SH-SY5Y (cell line): ENCODE results near the gene ARHGAP21.

Experiments used
- GATA2 ChIP-seq: IDR thresholded peaks from 2 replicates; pipeline ENCODE4 v1.6.1; 2011; ENCODE audit warnings: mild to moderate bottlenecking, low read depth, low read length
- GATA3 ChIP-seq: IDR thresholded peaks from 2 replicates; pipeline ENCODE4 v1.6.1; 2011; ENCODE audit warnings: low read depth, mild to moderate bottlenecking, low read length, moderate library complexity

The ARHGAP21 gene

DNA sequence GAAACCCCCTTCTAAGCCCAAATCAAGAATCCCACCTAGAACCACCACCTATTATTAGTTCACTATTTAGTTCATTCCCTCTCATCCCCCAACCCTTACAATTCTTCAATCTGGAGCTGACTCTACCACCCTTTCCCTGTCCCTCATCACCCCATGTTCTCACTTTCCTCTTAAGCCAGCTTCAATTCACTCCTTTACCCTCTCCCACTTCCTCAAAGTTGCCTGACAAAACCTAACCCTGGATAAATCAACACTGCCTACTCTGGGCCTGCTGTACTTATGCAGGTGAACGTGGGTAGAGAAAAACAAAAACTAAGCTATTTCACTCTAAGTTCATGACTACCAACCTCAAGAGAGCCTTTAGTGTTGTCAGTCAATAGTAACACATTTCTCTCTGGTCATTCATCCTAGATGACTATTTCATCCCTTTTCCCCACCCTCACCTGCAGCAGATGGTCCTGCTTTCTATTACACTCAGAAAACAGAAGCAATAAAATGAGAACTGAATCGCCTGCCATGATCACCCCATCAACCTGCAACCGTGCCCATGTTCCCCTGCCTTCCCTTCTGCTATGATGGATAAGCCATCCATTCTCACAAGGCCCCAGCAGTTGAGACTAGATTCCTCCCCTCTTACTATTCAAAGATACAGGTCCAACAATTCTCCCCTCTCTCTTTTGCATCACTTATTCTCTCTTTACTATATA is 52.6 kb downstream of the ARHGAP21 start:
- TF ChIP-seq GATA3 = no peak
- TF ChIP-seq GATA2 = no peak

- TF ChIP-seq GATA3 (no peak), GATA2 (no peak)
Measured at GRCh38 chr10:24669285-24669852, 54.3 kb downstream of the ARHGAP21 start.

GRCh38 chr10:24668247-24668646 is 55.4 kb downstream of the ARHGAP21 start:
- no peak for TF ChIP-seq GATA3

DNA sequence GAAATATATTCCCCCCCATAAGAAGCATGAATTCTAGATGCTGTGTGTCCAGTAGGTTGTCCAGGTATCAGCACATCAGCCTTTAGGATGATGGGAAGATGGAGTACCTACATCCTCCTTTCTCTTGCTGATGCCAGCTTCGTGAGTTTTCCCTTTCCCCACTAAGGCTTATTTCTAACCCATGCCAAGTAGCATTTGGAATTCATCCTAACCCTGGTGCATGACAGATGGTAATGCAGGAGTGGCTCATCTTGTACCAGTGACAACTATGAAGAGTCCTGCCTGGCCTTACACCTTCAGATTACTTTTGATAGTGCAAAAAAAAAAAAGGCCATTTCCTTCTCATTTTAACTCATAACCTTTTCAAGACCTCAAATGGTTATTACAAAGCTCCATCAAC is 58.7 kb downstream of the ARHGAP21 start:
- TF ChIP-seq GATA2 = no peak
- TF ChIP-seq GATA3 = no peak

DNA sequence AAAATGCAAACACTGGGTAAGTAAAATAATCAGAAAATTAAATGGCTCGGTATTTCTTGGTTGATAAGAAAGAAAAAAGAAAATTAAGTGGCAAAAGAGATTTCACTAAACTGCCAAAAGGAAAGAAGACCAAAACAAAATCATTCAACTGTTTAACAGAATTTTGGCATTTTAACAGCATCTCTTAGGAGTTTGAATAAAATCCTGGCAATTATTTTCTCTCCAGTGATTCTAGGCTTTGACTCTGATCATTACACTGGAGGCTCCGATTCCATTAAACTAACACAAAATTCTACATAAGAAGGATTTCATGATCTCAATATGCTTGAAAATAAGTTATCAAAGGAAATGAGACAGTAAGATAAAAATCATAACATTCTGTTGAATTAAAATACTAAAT is 62.3 kb downstream of the ARHGAP21 start:
- TF ChIP-seq GATA3 (no peak), GATA2 (no peak)

GRCh38 chr10:24652381-24652957 is 71.2 kb downstream of the ARHGAP21 start:
- TF ChIP-seq GATA2 (no peak), GATA3 (no peak)

DNA sequence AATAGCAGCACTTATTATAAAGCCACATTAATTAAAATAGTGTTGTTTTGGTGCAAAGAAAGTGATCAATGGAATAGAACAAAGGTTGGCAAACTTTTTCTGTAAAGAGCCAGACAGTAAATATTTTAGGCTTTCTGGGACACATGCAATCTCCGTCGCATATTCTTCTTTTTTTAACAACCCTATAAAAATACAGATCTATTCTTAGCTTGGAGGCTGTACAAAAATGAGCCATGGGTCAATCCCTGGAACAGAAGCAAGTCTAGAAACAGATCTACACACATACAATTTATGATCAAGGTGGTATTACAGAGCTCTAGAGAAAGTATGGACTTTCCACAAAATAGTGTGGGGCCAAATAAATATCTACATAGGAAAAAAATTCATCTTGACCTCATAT is 71.8 kb downstream of the ARHGAP21 start:
- TF ChIP-seq GATA3 (no peak), GATA2 (no peak)

GRCh38 chr10:24650669-24651391 is 72.9 kb downstream of the ARHGAP21 start:
- TF ChIP-seq GATA3 = no peak
- TF ChIP-seq GATA2 = no peak

- TF ChIP-seq GATA2 (no peak), GATA3 (no peak)
Measured at GRCh38 chr10:24645784-24646183, 77.9 kb downstream of the ARHGAP21 start.

- TF ChIP-seq GATA2 (no peak), GATA3 (no peak)
Measured at GRCh38 chr10:24645022-24645421, 78.7 kb downstream of the ARHGAP21 start.

- TF ChIP-seq GATA3 (no peak), GATA2 (no peak)
Measured at GRCh38 chr10:24643679-24644209, 79.9 kb downstream of the ARHGAP21 start.

GRCh38 chr10:24642921-24643678 is 80.6 kb downstream of the ARHGAP21 start:
- TF ChIP-seq GATA2 (no peak), GATA3 (no peak)

DNA sequence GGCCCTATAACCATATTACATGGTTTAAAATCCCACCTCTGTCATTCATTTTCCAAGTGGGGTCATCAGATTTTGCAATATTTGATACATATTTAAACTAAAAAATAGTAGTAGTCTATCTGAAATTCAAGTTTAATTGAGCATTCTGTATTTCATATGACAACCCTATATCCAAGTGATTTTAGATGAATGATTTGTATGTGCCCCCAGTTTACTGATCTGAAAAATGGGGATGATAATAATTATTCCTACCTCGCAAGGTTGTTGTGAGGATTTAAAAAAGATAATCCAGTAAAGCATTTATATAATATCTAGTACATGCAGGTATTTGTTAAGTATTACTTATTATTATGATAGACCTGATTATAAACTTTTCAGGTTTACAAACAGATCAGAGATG is 84.6 kb downstream of the ARHGAP21 start:
- TF ChIP-seq GATA3 (no peak), GATA2 (no peak)

DNA sequence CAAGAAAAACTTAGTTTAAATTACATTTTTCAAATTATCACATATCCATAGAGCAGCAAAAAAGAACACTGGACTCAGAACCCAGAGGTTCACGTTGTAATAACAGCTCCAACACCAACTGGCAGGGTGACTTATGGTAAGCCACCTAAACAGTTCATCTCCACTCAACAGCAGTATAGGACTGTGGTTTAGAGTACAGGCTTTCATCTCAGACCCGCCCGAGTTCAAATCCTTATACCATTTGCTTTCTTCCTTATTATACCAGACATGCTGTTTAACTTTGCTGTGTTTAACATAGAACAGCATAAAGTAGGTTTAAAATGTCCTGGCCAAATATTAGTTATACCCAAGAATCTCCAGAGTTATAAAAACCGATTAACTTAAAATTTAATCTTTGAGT is 97.9 kb downstream of the ARHGAP21 start:
- TF ChIP-seq GATA2 (no peak), GATA3 (no peak)

DNA sequence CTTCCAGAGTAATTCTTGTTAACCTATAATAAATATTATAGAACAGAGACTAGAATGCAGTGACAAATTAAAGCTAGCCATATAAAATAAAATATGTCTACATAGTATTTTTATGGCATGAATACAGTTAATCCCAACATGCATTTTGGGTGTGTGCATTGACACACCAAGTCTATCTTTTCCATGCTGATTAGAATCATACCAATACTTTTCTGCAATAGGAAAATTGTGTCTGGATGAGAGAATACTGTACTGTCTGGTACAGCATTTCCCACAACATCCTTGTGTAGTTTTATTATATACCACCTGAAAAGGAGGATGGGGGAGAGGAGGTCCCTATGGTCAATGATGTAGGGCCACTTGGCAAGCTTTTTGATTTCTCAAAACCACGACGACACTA is 100.3 kb downstream of the ARHGAP21 start:
- TF ChIP-seq GATA2 (no peak), GATA3 (no peak)
